HG03175 (cell line): ENCODE results near the gene YY2.
"Not testable (repeated sequence)": the region's sequence is repeated elsewhere in the genome, so short reads cannot be mapped to it uniquely, and the experiment has no call there.

ENCODE experiments used
- ATAC-seq: cut with Tn5 transposase; IDR thresholded peaks from one replicate; pipeline ENCODE4 v1.9.1; 2021; ENCODE audit warnings: mild to moderate bottlenecking, moderate library complexity; ENCODE audit not compliant: unreplicated experiment

The YY2 gene

GRCh38 chrX:21873063-21873775 is 17.4 kb downstream of the YY2 start:
- no peak for ATAC-seq

GRCh38 chrX:21874182-21874581 is 18.4 kb downstream of the YY2 start:
- not testable (repeated sequence) for ATAC-seq

GRCh38 chrX:21875013-21875412 is 19.2 kb downstream of the YY2 start:
- ATAC-seq = no peak

GRCh38 chrX:21881881-21882574 is 26.2 kb downstream of the YY2 start:
- ATAC-seq = no peak

- ATAC-seq = no peak
Observed at GRCh38 chrX:21883258-21883657, 27.5 kb downstream of the YY2 start.

- no peak for ATAC-seq
Observed at GRCh38 chrX:21885568-21885967, 29.8 kb downstream of the YY2 start.

GRCh38 chrX:21905313-21905712 is 49.5 kb downstream of the YY2 start:
- ATAC-seq = no peak

- ATAC-seq = no peak
Observed at GRCh38 chrX:21905953-21906352, 50.2 kb downstream of the YY2 start.

GRCh38 chrX:21907260-21907659 is 51.5 kb downstream of the YY2 start:
- no peak for ATAC-seq
